ENCODE measurements around the gene WIPI1. TPM values are rescaled to one million over a fixed set of nuclear protein-coding genes. Genes with fewer than 3 reads are reported as not detected.

Gene WIPI1
- total and polyA plus RNA-seq, 9 of the 15 experiments (the other 6 are each of a cell fraction or from before 2014, with no cell fraction given) = 3.7 to 23.5 (median 11.8) TPM

DNA sequence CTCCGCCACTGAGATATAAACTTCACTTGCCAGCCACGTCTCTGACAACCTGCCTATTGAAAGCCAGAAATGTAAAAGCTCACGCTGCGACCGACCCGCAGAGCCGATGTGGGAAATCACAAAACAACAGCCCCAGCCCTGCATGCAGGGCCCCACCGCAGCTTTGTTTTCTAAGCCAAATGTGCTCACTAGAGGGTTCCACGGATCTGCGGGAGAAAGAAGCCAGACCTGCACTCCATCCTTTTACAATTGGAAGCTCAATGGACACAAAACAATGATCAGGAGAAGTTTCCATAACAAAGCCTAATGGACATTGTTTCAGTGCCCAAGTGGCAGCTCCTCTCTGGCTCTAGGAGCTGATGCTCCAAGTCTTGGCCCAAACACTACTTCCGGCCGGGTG lies 33.1 kb downstream of the WIPI1 start:
- intact Hi-C loops (cut with micrococcal nuclease) = no loop called here
- BruUV-seq (replicated peaks) = no TSS peak
- ChIA-PET CTCF (ENCODE audit: low intra/inter-chr PET ratio) (no interaction called here), POLR2A (interaction anchor here (0.6 to 1.6 kb wide), 4 partner anchors 8 to 224 kb away, joined by 3 to 5 read pairs (median 4); no protein-coding TSS in a partner anchor)
- Histone ChIP-seq H3K27ac (ENCODE audit: extremely low read depth, low read depth, low read length) (no peak overlapping the region), H3K4me2 (ENCODE audit: insufficient read depth, low read length) (no peak overlapping the region), H4K20me1 (replicated peaks; ENCODE audit: control insufficient read depth, insufficient read depth, low read length) (0 out of 2 replicates have a peak, but pooled peaks cover 5% of the 10 kb centered on the region), H2AFZ (ENCODE audit: low read depth, low read length) (no peak overlapping the region), H3K9me3 (replicated peaks; ENCODE audit: control insufficient read depth, insufficient read depth, low read depth, low read length) (no peaks in the 10 kb centered on the region), H3K27me3 (ENCODE audit: control insufficient read depth in 2 of 2, insufficient read depth in 2 of 2, low read length in 2 of 2) (peaks cover 7 to 27% of the 10 kb centered on the region in 2 experiments), H3K4me3 (no peak overlapping the region), H3K36me3 (ENCODE audit: control insufficient read depth, insufficient read depth, low read length) (0 out of 3 replicates have a peak, but pooled peaks cover 2% of the 10 kb centered on the region), H3K9ac (ENCODE audit: insufficient read depth in 1 of 2, low read depth in 2 of 2, low read length in 2 of 2) (no peak overlapping the region), H3K79me2 (ENCODE audit: control insufficient read depth, insufficient read depth, low read length) (no peaks in the 10 kb centered on the region), H3K4me1 (replicated peaks in 1 of 2; ENCODE audit: control insufficient read depth in 2 of 2, insufficient read depth in 2 of 2, low read length in 2 of 2) (no peaks in the 10 kb centered on the region; a peak in 1 of 5 replicates), H3K9me1 (ENCODE audit: control insufficient read depth, insufficient read depth, low read length) (no peaks in the 10 kb centered on the region)
- FAIRE-seq (no peak), ATAC-seq (no peak), DNase-seq (ENCODE audit: extremely low read depth in 1 of 4, low spot score in 3 of 4) (no peak)
- WGBS (ENCODE audit: insufficient coverage, low coverage, missing lambda C conversion rate) = 35% methylated on average over 11 of the region's 12 CpGs
- in situ Hi-C loops (cut with MboI) = no loop called here
- TF ChIP-seq ZNF766 (CRISPR knock-in tag; conservative IDR thresholded peaks at IDR 0.05) (no peak), NFIC (IDR thresholded peaks at IDR 0.05) (no peak), CEBPZ (IDR thresholded peaks at IDR 0.05; ENCODE audit: borderline replicate concordance, low read depth, low read length) (no peak), ARID3A (IDR thresholded peaks at IDR 0.05; ENCODE audit: borderline replicate concordance, low read depth, low read length) (no peak), ZNF785 (CRISPR knock-in tag; IDR thresholded peaks at IDR 0.05) (no peak), KAT7 (CRISPR knock-in tag; IDR thresholded peaks at IDR 0.05; ENCODE audit: borderline replicate concordance) (no peak), HNRNPUL1 (IDR thresholded peaks at IDR 0.05; ENCODE audit: low read length) (no peak), NEUROD1 (IDR thresholded peaks at IDR 0.05; ENCODE audit: borderline replicate concordance, low read depth, low read length, partially characterized antibody) (no peak)
- TF ChIP-seq, protein P1, sequence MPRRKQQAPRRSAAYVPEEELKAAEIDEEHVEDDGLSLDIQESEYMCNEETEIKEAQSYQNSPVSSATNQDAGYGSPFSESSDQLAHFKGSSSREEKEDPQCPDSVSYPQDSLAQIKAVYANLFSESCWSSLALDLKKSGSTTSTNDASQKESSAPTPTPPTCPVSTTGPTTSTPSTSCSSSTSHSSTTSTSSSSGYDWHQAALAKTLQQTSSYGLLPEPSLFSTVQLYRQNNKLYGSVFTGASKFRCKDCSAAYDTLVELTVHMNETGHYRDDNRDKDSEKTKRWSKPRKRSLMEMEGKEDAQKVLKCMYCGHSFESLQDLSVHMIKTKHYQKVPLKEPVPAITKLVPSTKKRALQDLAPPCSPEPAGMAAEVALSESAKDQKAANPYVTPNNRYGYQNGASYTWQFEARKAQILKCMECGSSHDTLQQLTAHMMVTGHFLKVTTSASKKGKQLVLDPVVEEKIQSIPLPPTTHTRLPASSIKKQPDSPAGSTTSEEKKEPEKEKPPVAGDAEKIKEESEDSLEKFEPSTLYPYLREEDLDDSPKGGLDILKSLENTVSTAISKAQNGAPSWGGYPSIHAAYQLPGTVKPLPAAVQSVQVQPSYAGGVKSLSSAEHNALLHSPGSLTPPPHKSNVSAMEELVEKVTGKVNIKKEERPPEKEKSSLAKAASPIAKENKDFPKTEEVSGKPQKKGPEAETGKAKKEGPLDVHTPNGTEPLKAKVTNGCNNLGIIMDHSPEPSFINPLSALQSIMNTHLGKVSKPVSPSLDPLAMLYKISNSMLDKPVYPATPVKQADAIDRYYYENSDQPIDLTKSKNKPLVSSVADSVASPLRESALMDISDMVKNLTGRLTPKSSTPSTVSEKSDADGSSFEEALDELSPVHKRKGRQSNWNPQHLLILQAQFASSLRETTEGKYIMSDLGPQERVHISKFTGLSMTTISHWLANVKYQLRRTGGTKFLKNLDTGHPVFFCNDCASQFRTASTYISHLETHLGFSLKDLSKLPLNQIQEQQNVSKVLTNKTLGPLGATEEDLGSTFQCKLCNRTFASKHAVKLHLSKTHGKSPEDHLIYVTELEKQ (CRISPR knock-in tag; IDR thresholded peaks at IDR 0.05) = no peak

Measured in K562 (cell line).